GM21381 (cell line): ENCODE data around the gene TMEM87A.

Source experiments
- ATAC-seq: cut with Tn5 transposase; IDR thresholded peaks from one replicate; pipeline ENCODE4 v1.9.1; 2021; ENCODE audit warnings: mild to moderate bottlenecking, moderate library complexity; ENCODE audit not compliant: unreplicated experiment

TMEM87A gene

GRCh38 chr15:42207674-42208579 is 65.3 kb downstream of the TMEM87A start, which contains the start of gene VPS39:
TSS of gene VPS39 (minus strand) at chr15:42208304. CDS start at chr15:42208153, 151 bp downstream.
- ATAC-seq, result peak; percentile 92

- no peak for ATAC-seq
Observed at GRCh38 chr15:42206406-42206805, 66.8 kb downstream of the TMEM87A start.

- ATAC-seq, result no peak
Observed at GRCh38 chr15:42203891-42204290, 69.3 kb downstream of the TMEM87A start.

- ATAC-seq, result no peak
Observed at GRCh38 chr15:42202653-42203052, 70.6 kb downstream of the TMEM87A start.

- ATAC-seq, result no peak
Observed at GRCh38 chr15:42201801-42202200, 71.4 kb downstream of the TMEM87A start.

GRCh38 chr15:42199126-42199525 is 74.1 kb downstream of the TMEM87A start:
- no peak for ATAC-seq

- no peak for ATAC-seq
Observed at GRCh38 chr15:42198516-42198915, 74.7 kb downstream of the TMEM87A start.

- no peak for ATAC-seq
Observed at GRCh38 chr15:42194513-42194912, 78.7 kb downstream of the TMEM87A start.

- ATAC-seq, result no peak
Observed at GRCh38 chr15:42193383-42193782, 79.8 kb downstream of the TMEM87A start.

- ATAC-seq, result no peak
Observed at GRCh38 chr15:42191610-42192346, 81.5 kb downstream of the TMEM87A start.

- no peak for ATAC-seq
Observed at GRCh38 chr15:42190370-42190769, 82.9 kb downstream of the TMEM87A start.

GRCh38 chr15:42185801-42186200 is 87.4 kb downstream of the TMEM87A start:
- no peak for ATAC-seq

GRCh38 chr15:42184736-42185135 is 88.5 kb downstream of the TMEM87A start:
- ATAC-seq, result no peak

- no peak for ATAC-seq
Observed at GRCh38 chr15:42184296-42184695, 88.9 kb downstream of the TMEM87A start.

- no peak for ATAC-seq
Observed at GRCh38 chr15:42182961-42183360, 90.3 kb downstream of the TMEM87A start.

GRCh38 chr15:42182328-42182886 is 90.8 kb downstream of the TMEM87A start:
- no peak for ATAC-seq

GRCh38 chr15:42178056-42178455 is 95.2 kb downstream of the TMEM87A start:
- no peak for ATAC-seq

GRCh38 chr15:42175671-42176070 is 97.6 kb downstream of the TMEM87A start:
- no peak for ATAC-seq

- ATAC-seq, result no peak
Observed at GRCh38 chr15:42172475-42172874, 100.8 kb downstream of the TMEM87A start.

- no peak for ATAC-seq
Observed at GRCh38 chr15:42171795-42172194, 101.4 kb downstream of the TMEM87A start.

- ATAC-seq, result no peak
Observed at GRCh38 chr15:42171122-42171521, 102.1 kb downstream of the TMEM87A start.
